NB4 (cell line): Measurements from ENCODE around the gene PHPT1.

Experiments used
- MAX ChIP-seq: IDR thresholded peaks from 2 replicates; pipeline ENCODE4 v1.6.1; 2011; ENCODE audit warnings: low read depth, low read length
- MYC ChIP-seq: IDR thresholded peaks from 2 replicates; pipeline ENCODE4 v1.6.1; 2011; ENCODE audit warnings: low read depth, low read length
- POLR2A ChIP-seq: IDR thresholded peaks from 2 replicates; pipeline ENCODE4 v1.6.1; 2011; ENCODE audit warnings: mild to moderate bottlenecking; ENCODE audit not compliant: insufficient read length; ENCODE audit errors: extremely low read depth
- TF ChIP-seq, protein P1 (sequence below): IDR thresholded peaks from one replicate; pipeline ENCODE4 v1.5.1; 2012; ENCODE audit warnings: low read depth, low read length

- TF ChIP-seq, protein P1, sequence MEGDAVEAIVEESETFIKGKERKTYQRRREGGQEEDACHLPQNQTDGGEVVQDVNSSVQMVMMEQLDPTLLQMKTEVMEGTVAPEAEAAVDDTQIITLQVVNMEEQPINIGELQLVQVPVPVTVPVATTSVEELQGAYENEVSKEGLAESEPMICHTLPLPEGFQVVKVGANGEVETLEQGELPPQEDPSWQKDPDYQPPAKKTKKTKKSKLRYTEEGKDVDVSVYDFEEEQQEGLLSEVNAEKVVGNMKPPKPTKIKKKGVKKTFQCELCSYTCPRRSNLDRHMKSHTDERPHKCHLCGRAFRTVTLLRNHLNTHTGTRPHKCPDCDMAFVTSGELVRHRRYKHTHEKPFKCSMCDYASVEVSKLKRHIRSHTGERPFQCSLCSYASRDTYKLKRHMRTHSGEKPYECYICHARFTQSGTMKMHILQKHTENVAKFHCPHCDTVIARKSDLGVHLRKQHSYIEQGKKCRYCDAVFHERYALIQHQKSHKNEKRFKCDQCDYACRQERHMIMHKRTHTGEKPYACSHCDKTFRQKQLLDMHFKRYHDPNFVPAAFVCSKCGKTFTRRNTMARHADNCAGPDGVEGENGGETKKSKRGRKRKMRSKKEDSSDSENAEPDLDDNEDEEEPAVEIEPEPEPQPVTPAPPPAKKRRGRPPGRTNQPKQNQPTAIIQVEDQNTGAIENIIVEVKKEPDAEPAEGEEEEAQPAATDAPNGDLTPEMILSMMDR = no peak
- TF ChIP-seq POLR2A (no peak), MAX (no peak), MYC (no peak)
These were observed 22.3 kb upstream of the PHPT1 start for GRCh38 chr9:136826703-136827582.
